CD4-positive, alpha-beta T cell treated with Interleukin-21 for 1 hour (primary cell): ENCODE measurements around the gene CTBP2.
"Not testable (repeated sequence)": the region's sequence is repeated elsewhere in the genome, so short reads cannot be mapped to it uniquely, and the experiment has no call there.

Source experiments
- DNase-seq: peaks from one replicate; pipeline ENCODE4 v3.0.0-alpha.2; 2020

The CTBP2 gene

DNA sequence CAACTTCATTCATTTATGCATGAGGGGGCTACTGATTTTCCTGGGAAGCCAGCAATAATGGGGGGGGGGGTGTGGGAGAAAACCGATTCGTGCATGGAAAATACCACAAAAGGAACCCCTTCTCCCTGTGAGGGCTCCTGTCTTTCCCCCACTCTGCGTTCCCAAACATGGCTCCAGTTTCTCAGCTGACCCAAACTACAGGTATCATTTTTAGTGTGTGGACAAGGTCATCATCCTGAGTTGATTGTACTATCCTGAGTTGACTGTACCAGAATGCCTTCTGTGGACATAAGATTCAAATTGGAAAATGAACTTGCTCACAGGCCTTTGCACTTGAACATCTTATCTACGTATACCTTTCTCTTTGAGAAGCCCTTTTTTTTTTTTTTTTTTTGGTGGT is 168.5 kb downstream of the CTBP2 start:
- no peak for DNase-seq

DNA sequence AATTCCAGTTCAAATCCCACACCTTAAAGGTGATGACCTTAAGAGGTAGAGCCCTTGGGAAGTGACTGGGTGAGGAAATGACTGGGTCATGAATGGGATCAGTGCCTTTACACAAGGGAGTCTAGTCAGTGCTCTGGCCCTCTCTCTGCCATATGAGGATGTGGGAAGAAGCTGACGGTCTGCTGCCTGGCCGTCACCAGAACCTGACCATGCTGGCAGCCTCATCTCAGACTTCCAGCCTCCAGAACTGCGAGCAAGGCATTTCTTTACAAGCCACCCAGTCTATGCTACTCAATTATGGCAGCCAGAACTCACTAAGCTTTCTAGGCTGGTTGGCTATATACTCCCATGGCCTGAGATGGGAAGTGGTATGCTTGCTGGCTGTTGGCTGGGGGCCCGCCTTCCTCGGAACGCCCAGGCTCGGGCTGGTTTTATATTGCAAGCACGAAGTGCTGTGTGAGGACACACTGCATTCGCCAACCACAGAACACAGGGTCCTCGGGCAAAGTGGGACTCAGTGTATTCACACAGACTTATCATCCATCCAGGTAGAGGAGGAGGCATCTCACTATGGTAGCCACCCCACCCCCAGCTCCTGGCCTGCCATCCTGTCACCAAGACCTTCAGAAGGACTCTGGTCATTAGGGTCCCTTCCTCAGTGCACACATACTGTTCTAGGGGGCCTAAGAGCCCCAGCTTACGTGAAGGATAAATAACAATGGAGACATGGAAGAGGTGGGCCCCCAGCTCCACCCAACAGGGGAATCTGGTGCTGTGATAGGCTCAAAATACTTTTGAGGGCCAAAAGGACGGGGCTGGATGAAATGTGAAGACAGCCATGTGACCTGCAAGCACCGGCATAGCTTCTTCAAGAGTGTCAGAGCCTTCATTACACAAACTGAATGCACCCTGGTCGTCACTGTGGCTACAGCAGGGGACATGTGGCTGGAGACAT is 169.4 kb downstream of the CTBP2 start:
- DNase-seq: no peak

DNA sequence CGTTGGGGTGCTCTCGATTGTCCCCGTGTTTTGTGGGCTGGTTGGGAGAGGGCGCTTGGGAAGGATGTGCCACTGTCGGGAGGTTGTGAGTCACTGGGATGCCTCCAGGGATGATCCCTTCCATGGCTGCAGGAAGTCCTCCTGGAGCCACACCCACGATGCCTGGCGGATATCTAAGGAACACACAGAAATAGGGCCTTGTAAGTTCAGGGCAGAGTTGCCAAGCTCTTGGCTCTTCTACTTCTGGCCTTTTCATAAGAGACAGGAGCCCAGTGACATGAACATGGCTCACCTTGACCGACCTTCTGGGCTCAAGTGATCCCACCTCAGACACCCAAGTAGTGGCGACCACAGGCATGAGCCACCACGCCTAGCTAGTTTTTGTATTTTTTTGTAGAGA is 170.8 kb downstream of the CTBP2 start:
- no peak for DNase-seq

DNA sequence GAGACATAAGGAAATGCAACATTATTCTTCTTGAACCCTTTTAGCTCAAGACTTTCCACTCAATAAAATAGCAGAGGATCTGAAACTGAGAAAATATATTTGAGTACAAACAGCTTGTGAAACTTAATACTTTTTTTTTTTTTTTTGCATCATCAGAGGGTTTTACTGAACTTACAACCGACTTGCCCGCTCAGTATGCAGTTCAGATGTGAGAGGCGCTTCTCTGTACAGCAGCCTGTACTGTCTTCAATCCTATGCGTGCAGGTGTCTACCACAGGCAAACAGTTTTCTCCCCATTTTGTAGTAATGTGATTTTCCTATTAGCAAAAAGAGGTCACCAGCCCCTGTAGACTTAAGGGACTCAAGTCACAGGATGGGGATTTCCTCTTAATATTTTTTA is 171.6 kb downstream of the CTBP2 start:
- not testable (repeated sequence) for DNase-seq

DNA sequence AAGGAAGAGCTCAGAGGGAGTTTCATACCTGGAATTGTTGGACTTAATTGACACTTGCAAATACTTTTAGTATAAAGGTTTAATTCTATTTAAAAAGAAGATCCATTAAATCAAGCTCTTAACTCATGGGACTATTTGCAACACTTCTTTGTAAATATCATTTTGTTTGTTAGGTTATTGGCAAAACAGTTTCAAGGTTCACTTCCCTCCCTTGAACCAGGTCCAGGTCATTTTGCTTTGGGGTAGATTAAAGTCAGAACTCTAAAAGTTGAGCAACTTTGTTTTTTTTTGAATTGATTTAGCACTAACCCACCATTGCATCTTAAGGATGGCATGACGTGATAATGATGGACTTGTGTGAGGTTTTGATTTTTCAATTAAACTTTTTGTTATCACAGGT is 172.6 kb downstream of the CTBP2 start:
- no peak for DNase-seq

DNA sequence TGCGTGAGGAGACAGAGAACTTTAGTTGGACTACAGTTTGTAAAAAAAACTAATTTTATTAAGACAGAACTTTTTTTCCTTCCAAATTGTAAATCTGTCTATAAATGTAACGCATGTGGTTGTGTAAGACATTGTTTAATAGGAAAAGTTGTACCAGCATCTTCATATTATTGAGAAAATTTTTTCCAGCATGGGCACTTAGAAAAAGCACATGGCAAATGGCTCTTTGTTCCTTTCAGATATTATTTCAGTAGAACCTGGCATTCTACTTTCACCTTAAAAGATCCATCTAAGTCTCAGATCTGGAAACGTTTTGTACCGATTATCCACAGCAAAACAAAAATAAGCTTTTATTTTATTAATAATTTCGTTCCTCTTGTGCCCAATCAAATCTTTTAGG is 175.2 kb downstream of the CTBP2 start:
- no peak for DNase-seq

DNA sequence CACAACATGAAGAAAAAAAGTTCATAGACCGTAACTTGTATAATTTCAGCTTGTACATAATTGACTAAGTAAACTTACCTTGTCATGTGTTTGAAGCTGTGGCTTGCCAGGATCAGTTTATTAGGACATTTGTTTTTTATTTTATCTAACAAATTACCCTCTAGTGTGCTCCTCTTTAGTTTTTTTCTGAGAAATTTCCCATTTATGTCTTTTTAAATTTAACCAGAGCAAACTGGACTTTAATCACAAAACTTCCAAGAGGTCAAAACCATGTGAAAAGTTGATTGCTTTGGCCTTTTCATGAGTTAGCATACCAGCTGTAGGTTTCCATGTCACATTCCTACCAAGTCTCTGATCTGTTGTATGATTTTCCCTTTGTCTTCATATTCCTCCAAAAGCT is 176.0 kb downstream of the CTBP2 start:
- no peak for DNase-seq

DNA sequence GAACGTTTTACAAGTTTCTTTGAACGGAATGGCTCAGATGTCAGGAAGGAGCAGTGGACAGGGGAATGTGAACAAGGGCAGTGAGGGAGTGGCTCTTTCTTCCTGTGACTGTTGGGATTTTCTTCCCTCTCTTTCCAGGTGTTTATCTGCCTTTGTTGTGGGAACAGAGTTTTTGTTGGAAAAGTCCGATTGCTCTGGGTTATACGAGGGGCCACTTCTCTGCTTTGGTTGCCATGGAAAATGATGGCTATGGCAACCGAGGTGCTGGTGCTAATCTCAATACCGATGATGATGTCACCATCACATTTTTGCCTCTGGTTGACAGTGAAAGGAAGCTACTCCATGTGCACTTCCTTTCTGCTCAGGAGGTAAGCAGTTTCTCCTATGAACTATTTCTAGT is 177.0 kb downstream of the CTBP2 start:
- DNase-seq: no peak

DNA sequence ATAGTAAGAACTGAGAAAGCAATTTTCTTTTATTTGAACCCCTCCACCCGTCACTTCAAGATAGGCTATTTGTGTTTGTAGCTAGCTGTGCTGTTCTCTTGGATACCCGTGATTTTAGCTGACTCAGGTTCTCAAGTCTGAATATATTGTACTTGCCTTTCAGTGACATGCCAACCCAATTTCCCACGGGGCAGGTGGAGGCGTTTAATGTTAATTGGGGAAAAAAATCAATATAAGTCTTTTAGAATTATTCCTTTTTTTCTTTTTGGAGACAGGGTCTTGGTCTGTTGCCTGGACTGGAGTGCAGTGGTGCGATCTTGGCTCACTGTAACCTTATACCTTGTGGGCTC is 182.0 kb downstream of the CTBP2 start:
- no peak for DNase-seq

DNA sequence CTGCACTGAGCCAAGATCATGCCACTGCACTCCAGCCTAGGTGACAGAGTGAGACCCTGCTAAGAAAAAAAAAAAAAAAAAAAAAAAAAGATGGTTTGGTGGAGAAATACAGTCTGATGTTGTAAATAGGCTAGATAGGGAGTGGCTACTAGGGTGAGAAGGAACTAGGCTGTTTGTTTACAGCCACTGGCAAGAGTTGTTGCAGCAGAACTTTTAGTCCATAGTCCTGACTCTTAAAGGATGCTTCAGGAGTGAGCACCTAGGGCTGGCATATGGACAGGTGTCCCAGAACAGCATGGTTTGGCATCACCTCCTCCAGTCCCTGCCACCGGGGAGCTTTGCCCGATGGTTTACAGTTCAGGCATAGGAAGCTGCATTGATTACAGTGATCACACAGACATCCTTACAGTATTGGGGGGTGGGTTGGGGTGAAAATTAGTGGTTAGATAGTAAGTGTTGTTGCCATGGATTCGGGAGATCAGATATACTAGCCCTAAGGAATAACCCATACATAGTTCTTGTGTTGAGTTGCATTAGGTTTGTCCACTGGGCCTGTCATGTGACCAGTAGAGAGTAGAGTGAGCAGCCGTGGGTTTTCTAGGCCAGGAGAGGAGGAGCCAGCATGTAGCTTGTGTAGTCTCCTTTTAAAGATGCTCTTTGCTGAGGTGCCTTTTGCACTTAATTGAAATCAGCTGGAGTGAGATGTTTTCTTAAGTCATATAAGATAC is 182.6 kb downstream of the CTBP2 start:
- DNase-seq: no peak

DNA sequence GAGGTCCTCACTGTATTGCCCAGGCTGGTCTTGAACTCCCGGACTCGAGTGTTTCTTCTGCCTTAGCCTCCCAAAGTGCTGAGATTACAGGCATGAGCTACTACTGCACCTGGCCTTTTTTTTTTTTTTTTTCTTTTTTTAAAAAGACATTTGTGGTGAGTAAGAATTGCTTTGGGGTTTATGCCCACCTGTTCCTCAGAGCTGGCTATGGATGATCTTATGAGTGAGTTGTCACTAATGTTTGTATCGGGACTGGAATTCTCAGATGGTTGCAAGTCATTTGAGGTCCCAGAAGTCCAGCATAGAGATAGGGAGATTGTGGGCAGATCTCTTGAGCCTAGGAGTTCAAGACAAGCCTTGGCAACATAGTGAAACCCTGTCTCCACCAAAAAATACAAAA is 183.2 kb downstream of the CTBP2 start:
- no peak for DNase-seq

DNA sequence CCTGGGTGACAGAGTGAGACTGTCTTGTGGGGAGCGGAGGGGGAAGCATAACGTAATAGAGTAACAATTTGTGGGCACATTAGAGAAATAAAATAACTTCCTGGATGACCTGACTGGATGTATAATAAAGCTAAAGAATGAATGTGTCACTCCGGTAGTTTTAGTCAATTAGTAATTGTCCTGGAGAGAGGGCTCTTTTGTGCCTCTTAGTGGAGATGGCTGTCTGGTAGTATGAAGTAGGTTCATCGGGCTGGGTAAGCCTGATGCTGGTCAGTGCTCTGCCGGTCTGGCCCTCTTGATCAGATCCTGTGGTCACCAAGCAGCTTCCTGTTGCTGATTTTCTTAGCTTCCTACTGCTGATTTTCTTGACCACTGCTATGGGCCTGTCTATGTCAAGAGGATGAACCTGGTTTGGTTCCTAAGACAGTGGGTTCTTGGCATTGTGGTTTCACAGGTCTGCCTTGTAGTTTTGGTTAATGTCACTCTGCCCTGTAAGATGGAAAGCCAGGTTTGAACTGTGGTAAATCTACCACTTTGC is 184.3 kb downstream of the CTBP2 start:
- DNase-seq: peak; percentile 18

DNA sequence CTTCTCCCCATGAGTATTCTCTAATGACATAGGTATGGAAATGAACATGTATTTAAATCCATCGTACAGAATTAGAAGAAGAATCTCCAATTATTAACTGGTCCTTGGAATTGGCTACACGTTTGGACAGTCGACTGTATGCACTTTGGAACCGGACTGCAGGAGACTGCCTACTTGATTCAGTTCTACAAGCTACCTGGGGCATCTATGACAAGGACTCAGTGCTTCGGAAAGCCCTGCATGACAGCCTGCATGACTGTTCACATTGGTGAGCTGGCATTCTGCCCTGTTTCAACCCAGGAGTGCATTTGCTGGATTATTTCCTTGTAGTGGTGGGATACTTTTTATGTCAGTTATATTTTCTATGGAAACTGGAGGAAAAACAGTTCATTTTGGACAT is 186.2 kb downstream of the CTBP2 start:
- DNase-seq: no peak

DNA sequence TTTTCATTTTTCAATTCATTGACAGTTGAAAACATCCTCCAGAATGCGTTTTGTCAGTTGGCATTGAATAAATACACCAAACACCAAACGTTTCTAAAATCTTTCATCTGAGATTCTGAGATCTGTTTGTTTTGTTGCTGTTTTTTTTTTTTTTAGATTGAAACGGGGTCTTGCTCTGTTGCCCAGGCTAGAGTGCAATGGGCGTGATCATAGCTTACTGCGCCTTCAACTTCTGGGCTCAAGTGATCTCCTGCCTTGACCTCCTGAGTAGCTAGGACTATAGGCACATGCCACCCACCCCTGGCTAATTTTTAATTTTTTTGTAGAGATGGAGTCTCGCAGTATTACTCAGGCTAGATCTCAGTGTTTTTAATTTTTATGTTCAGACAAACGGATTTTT is 187.7 kb downstream of the CTBP2 start:
- DNase-seq: no peak

DNA sequence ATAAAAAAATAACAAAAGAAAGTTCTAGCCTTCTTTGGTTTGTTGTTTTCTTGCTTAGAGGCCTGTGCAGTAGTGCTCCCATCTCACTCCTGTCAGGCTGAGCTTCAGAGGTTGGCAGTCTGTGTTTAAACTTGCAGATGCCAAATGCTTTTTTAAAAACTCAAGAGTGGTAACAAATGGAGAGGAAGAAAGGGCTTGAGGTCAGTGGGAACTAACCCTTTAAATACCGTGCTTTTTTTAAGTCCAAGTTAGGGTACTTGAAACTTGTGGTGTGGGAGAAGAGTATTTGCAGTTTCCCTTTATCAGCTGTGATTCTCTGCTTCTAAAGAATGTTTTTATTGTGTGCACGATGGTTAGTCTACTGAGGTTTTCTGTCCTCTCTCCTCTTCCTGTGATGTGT is 189.1 kb downstream of the CTBP2 start:
- no peak for DNase-seq

DNA sequence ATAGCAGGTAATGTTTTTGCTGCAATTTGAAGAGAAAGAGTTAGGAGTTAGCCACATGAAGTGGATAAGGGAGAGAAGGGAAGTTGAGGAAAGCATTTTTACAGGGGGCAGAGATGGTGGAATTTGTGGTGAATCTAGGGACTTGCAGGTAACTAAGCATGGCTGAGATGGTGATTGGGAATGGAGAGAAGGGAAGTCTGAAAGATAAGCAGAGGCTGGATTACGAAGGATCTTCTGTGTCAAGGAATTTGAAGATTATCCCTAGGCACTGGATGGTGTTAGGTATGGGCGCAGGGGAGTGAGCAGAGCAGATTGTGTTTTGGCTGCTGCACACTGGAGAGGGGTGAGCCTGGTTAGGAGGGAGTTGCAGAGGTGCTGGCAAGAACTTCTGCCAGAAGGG is 193.1 kb downstream of the CTBP2 start:
- no peak for DNase-seq

DNA sequence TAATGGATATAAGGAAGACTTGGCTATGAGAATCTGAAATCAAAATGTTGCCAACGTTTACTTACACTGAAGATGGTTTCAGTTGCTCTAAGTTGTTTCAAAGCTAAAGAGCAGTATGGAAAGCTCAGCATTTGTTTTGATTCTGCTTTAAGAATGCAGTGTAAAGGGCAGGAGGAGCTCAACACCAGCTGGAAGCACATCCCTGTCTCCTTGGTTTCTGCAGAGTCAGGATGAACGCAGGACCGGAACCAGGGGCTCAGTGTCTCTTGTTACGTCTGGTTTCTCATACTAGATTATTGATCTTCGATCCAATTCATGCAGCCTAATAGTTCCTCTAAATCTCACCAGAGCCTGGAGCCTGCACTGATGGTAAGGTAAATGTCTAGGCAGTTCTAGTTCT is 194.4 kb downstream of the CTBP2 start:
- no peak for DNase-seq

DNA sequence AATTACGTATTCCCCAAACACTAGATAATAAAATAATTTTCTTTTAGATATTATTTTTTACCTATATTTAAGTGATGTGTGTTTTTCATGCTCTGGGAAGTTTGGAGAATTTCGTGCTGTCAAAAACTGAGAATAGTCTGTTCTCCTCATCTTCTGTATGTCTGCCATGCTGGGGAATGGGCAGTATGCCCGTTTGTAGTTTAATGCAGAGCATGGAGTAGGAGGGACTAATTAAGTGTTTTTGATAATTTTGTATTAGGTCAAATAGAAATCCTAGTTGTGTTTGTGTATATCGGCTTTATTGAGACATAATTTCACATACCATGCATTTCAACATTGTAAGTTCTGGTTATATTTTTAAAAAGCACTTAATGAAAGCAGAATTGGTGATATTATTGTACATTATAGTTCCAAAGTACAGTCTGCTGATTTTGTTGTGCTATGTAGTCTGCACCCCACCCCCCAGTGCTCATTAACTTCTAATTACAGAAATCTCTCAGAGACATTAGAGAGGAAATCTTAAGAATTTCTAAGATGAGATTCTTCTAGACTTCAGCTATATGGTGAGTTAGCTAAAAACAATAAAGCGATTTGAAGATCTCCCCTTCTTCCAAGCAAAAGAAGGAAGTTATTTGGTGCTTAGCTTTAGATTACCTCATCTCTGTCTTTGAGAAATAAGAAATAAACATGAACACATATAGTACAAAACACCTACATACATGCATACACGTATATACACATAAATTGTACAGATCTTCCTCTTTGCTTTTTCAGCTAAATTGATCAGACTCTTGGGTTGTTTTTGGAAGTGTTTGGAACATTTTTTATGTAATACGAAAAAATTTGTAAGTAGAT is 196.3 kb downstream of the CTBP2 start:
- no peak for DNase-seq

DNA sequence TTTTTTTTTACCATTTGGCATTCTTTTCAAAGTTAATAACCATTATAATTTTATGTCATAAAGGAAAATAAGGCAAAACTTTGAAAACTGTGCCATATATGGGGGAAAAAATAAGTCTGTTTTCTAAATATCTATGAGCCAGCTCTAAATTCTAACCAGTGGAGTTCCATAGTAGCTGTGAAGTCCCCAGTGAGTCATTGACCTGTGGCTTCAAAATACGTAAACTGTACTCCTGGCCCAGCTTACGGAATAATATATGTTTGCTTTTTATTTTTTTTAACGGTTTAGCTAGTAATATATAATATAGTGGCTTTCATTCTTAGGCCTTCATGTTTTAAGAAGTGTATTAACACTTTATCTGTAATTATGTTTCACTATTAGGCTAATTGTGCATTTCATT is 197.9 kb downstream of the CTBP2 start:
- DNase-seq: no peak

DNA sequence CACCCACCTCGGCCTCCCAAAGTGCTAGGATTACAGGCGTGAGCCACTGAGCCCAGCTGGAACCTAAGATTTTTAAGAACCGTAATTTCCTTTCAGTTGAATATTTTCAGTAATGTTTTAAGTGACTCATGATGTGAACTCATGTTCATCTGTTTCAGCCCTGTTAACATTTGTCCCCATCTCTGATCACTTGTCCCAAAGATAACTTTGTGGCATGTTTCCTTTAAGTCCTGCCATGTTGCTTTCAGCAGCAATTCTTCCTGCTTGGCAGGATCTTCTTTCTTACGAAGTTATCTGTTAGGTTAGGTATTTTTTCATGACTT is 199.2 kb downstream of the CTBP2 start:
- no peak for DNase-seq

DNA sequence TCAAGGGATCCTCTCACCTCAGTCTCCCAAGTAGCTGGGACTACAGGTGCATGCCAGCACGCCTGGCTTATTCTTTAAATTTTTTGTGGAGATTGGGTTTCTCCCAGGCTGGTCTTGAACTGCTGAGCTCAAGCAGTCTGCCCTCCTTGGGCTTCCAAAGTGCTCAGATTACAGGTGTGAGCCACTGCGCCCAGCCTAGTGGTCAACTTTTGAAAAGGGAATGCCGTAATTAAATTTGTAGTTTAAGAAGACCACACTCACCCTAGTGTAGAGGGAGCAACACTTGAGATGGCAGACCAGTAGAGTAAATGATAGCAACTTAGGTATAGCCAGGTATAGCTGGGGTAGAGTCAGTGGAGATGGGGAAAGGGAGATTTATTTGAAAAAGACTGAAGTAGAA is 200.8 kb downstream of the CTBP2 start:
- DNase-seq: no peak

DNA sequence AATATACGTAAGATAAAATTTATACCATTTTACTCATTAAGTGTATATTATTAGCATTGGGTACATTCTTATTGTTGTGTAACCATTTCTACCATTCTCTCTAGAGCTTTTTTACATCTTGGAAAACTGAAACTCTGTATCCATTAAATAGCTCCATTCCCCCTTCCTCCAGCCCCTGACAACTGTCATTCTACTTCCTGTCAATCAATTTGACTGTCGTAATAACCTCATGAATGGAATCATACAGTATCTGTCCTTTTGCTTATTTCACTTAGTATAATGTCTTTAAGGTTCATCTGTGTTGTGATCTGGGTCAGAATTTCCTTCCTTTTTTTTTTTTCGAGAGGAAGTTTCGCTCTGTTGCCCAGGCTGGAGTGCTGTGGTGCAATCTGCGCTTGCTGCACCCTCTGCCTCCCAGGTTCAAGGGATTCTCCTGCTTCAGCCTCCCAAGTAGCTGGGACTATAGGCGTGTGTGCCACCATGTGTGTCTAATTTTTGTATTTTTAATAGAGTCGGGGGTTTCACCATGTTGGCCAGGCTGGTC is 202.9 kb downstream of the CTBP2 start:
- no peak for DNase-seq

DNA sequence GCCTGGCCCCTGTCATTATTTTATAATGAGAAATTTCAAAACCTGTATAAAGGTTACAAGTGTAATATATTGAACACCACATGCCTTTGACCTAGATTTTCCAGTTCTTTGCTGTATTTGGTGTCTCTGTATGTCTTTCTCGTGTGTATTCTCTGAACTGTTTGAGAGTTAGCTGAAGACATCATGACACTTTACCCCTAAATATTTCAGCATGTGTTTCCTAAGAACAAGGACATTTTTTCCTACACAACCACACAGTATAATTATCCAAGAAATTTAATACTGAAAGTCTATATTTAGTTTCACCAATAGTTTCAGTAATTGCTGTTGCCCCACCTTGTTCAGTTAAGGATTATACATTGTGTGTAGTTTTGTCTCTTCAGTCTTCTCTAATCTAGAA is 203.6 kb downstream of the CTBP2 start:
- DNase-seq: no peak
